ENCODE results near the gene HS3ST3A1.

The HS3ST3A1 gene

GRCh38 chr17:13544765-13545164 is 57.0 kb downstream of the HS3ST3A1 start:
- no peak for DNase-seq (ENCODE audit: low read depth)
- TF ChIP-seq CTCF (IDR thresholded peaks at IDR 0.05; ENCODE audit: low read depth, low read length, missing control alignments), result no peak
- H3K4me3 ChIP-seq (ENCODE audit: low read depth, low read length), result no peak overlapping the region
- in situ Hi-C loops (cut with HindIII; ENCODE audit: low sequenced_read_pairs), result no loop called here

- DNase-seq (ENCODE audit: low read depth), result peak; percentile 99
- no peak for TF ChIP-seq CTCF (IDR thresholded peaks at IDR 0.05; ENCODE audit: low read depth, low read length, missing control alignments)
- no peak overlapping the region for H3K4me3 ChIP-seq (ENCODE audit: low read depth, low read length)
- in situ Hi-C loops (cut with HindIII; ENCODE audit: low sequenced_read_pairs), result no loop called here
Measured at GRCh38 chr17:13544292-13544691, 57.4 kb downstream of the HS3ST3A1 start.

GRCh38 chr17:13542636-13543035 is 59.1 kb downstream of the HS3ST3A1 start:
- TF ChIP-seq CTCF (IDR thresholded peaks at IDR 0.05; ENCODE audit: low read depth, low read length, missing control alignments), result no peak
- no peak overlapping the region for H3K4me3 ChIP-seq (ENCODE audit: low read depth, low read length)
- no peak for DNase-seq (ENCODE audit: low read depth)
- in situ Hi-C loops (cut with HindIII; ENCODE audit: low sequenced_read_pairs), result no loop called here

GRCh38 chr17:13541032-13541480 is 60.7 kb downstream of the HS3ST3A1 start:
- TF ChIP-seq CTCF (IDR thresholded peaks at IDR 0.05; ENCODE audit: low read depth, low read length, missing control alignments), result no peak
- H3K4me3 ChIP-seq (ENCODE audit: low read depth, low read length), result no peak overlapping the region
- DNase-seq (ENCODE audit: low read depth), result peak; percentile 97
- in situ Hi-C loops (cut with HindIII; ENCODE audit: low sequenced_read_pairs), result no loop called here

- H3K4me3 ChIP-seq (ENCODE audit: low read depth, low read length), result no peak overlapping the region
- TF ChIP-seq CTCF (IDR thresholded peaks at IDR 0.05; ENCODE audit: low read depth, low read length, missing control alignments), result no peak
- in situ Hi-C loops (cut with HindIII; ENCODE audit: low sequenced_read_pairs), result no loop called here
- peak; percentile 51 for DNase-seq (ENCODE audit: low read depth)
Measured at GRCh38 chr17:13540546-13540945, 61.2 kb downstream of the HS3ST3A1 start.

- in situ Hi-C loops (cut with HindIII; ENCODE audit: low sequenced_read_pairs), result no loop called here
- H3K4me3 ChIP-seq (ENCODE audit: low read depth, low read length), result no peak overlapping the region
- TF ChIP-seq CTCF (IDR thresholded peaks at IDR 0.05; ENCODE audit: low read depth, low read length, missing control alignments), result no peak
- DNase-seq (ENCODE audit: low read depth), result no peak
Measured at GRCh38 chr17:13539421-13539820, 62.3 kb downstream of the HS3ST3A1 start.
